Stimulated activated CD4-positive, alpha-beta T cell treated with anti-CD3 and anti-CD28 coated beads, TNF-alpha, amount 100 ng/mL, for 1 hour (primary cell): Measurements from ENCODE around the gene ZNF652.

Experiments
- DNase-seq, 3 donors: peaks; one replicate each; pipeline ENCODE4 v3.0.0-alpha.2; 2020; ENCODE audit warnings: low read depth in 3 of 3, low spot score in 1 of 3

ZNF652 gene

GRCh38 chr17:49359990-49360795 is 1.9 kb downstream of the ZNF652 start:
- DNase-seq = no peak

GRCh38 chr17:49358641-49359247 is 3.3 kb downstream of the ZNF652 start:
- DNase-seq = no peak

- DNase-seq = no peak
Observed at GRCh38 chr17:49357516-49357915, 4.5 kb downstream of the ZNF652 start.

GRCh38 chr17:49356320-49356719 is 5.7 kb downstream of the ZNF652 start:
- DNase-seq = no peak

GRCh38 chr17:49353607-49354006 is 8.4 kb downstream of the ZNF652 start:
- no peak for DNase-seq

GRCh38 chr17:49352587-49353154 is 9.4 kb downstream of the ZNF652 start:
- DNase-seq = no peak

- DNase-seq = no peak
Observed at GRCh38 chr17:49351572-49352140, 10.4 kb downstream of the ZNF652 start.

- DNase-seq = no peak
Observed at GRCh38 chr17:49349541-49349940, 12.5 kb downstream of the ZNF652 start.

- DNase-seq = no peak
Observed at GRCh38 chr17:49344914-49345313, 17.1 kb downstream of the ZNF652 start.

- DNase-seq = no peak
Observed at GRCh38 chr17:49343273-49343672, 18.8 kb downstream of the ZNF652 start.

GRCh38 chr17:49342575-49342936 is 19.5 kb downstream of the ZNF652 start:
- DNase-seq = no peak

GRCh38 chr17:49341356-49341755 is 20.7 kb downstream of the ZNF652 start:
- DNase-seq = no peak

GRCh38 chr17:49339354-49339753 is 22.7 kb downstream of the ZNF652 start:
- DNase-seq = no peak

GRCh38 chr17:49338883-49339282 is 23.2 kb downstream of the ZNF652 start:
- DNase-seq = no peak

GRCh38 chr17:49337884-49338283 is 24.2 kb downstream of the ZNF652 start:
- no peak for DNase-seq

GRCh38 chr17:49334744-49335512 is 27.1 kb downstream of the ZNF652 start:
- DNase-seq = no peak

GRCh38 chr17:49333804-49334203 is 28.2 kb downstream of the ZNF652 start:
- DNase-seq = no peak

- no peak for DNase-seq
Observed at GRCh38 chr17:49327835-49328784, 33.9 kb downstream of the ZNF652 start.

- DNase-seq = no peak
Observed at GRCh38 chr17:49325980-49326379, 36.1 kb downstream of the ZNF652 start.

- no peak for DNase-seq
Observed at GRCh38 chr17:49318435-49318965, 43.5 kb downstream of the ZNF652 start.
